GM19193 (cell line): ENCODE results near the gene FURIN.

Experiments used
- POLR2A ChIP-seq: IDR thresholded peaks from 4 replicates; pipeline ENCODE4 v1.6.1; 2011; ENCODE audit not compliant: insufficient read depth, insufficient read length; ENCODE audit errors: extremely low read depth

The FURIN gene

GRCh38 chr15:90918835-90919234 lies 50.4 kb downstream of the FURIN start:
- no peak for TF ChIP-seq POLR2A

- no peak for TF ChIP-seq POLR2A
Observed at GRCh38 chr15:90921887-90922286, 53.5 kb downstream of the FURIN start.

- TF ChIP-seq POLR2A: no peak
Observed at GRCh38 chr15:90924375-90924774, 56.0 kb downstream of the FURIN start.

GRCh38 chr15:90929246-90930019 lies 61.0 kb downstream of the FURIN start:
- TF ChIP-seq POLR2A: no peak

GRCh38 chr15:90930861-90931574 lies 62.6 kb downstream of the FURIN start:
- TF ChIP-seq POLR2A: no peak

GRCh38 chr15:90931575-90931827 lies 63.1 kb downstream of the FURIN start:
- no peak for TF ChIP-seq POLR2A

- TF ChIP-seq POLR2A: peak; percentile 82
Observed at GRCh38 chr15:90931828-90932659, 63.7 kb downstream of the FURIN start, which contains the start of gene HDDC3. Gene HDDC3, minus strand, starts transcription at chr15:90932549. Its CDS starts 9 bp downstream, at chr15:90932540.

GRCh38 chr15:90932660-90932991 lies 64.2 kb downstream of the FURIN start:
- no peak for TF ChIP-seq POLR2A
